Measurements from ENCODE around the gene SUSD6.
A peak's percentile ranks its signal among the peaks of the same experiment; 100 is the strongest.

The SUSD6 gene

GRCh38 chr14:69673578-69674305 is 62.3 kb downstream of the SUSD6 start:
- DNase-seq (ENCODE audit: low spot score), result peak; percentile 73

- no peak for DNase-seq (ENCODE audit: low spot score)
These were observed 63.3 kb downstream of the SUSD6 start for GRCh38 chr14:69674546-69675244.

GRCh38 chr14:69675245-69675583 is 63.8 kb downstream of the SUSD6 start:
- DNase-seq (ENCODE audit: low spot score), result no peak

- no peak for DNase-seq (ENCODE audit: low spot score)
These were observed 64.6 kb downstream of the SUSD6 start for GRCh38 chr14:69675877-69676416.

DNA sequence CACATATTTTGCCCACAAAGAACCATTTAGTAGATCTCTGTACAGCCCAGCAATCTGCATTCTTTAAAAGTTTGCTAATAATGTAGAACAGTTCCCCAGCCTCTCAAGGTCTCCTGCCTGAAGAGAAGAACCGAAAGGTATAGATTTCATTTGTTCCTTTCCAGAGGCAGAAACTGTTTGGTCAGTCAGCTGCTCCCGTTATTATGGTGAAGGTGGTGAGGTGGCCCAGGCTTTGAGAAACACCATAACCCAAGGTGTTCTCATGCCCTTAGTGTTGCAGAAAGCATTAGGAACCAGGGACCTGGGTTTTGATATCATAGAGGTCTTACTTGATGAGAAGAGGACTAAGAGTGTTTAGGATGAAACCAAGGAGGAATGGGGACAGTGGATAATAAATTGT is 65.3 kb downstream of the SUSD6 start:
- DNase-seq (ENCODE audit: low spot score), result no peak

GRCh38 chr14:69680297-69680696 is 68.9 kb downstream of the SUSD6 start:
- no peak for DNase-seq (ENCODE audit: low spot score)

DNA sequence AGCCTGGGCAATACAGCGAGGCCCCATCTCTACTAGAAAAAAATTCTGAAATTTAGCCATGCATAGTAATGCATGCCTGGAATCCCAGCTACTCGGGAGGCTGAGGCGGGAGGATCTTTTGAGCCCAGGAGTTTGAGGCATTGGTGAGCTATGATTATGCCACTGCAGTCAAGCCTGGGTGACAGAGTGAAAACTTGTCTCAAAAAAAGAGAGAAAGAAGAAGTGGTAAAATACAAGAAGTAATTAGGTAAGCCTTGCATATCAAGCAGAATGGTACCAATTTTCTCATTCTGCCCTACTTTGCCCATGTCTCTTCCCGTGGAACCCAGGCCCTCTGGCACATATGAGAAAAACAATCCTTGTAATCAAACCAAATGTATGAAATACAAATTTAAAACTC is 70.7 kb downstream of the SUSD6 start:
- DNase-seq (ENCODE audit: low spot score), result no peak

GRCh38 chr14:69682621-69683263 is 71.3 kb downstream of the SUSD6 start:
- no peak for DNase-seq (ENCODE audit: low spot score)

- DNase-seq (ENCODE audit: low spot score), result no peak
These were observed 72.6 kb downstream of the SUSD6 start for GRCh38 chr14:69683971-69684370.

DNA sequence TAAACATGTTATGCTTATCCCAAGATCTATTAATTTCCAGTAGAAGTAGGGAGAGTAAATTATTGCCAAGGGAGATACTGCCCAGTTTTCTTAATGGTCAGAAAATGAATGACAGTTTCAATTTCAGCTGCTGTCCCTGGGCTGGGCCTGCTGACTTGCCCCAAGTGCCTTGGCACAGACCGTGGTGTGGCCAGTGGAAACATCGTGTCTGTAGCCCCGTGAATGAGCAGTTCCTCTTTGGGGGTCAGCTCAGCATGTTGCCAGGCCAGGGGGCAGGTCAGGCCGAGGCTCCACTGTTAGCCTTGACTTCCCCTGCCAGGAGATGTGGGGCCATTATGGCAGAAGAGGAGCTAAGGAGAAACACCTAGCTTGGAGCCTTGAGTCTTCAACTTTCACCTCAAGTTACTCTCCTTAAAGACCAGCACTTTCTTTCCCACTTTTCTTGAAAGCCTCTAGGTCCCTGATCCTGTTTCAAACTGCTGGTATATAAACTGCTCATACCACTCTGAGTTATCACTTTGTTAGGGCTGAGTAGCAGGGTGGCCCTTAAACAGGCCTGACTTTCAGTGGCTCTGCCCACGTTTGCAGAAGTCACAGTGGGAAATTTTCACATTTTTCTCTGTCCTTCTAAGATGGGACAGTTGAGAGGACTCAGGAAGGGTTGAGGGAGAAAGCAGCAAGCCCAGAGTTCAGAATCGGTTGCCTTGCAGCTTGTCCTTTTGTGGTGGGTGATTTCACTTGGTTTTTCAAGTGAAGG is 73.2 kb downstream of the SUSD6 start:
- no peak for DNase-seq (ENCODE audit: low spot score)

DNA sequence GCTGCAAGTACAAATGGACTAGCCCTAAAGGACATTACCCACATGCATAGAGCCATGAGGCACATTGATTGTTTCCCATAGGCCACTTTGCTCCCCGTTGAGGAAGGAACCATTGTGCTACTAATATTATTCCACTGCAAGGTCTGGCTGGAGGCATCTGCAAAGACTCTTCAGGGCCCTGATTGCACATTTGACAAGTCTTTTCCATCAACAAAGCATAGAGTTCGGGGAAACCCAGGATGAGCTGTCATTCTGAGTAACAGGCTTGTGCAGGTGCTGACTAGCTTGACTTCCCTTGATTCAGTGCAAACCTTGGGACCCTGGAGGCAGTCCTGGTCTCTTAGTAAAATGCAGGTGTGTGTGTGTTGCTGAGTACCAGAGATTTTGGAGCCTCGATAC is 73.8 kb downstream of the SUSD6 start:
- DNase-seq (ENCODE audit: low spot score), result peak; percentile 93

GRCh38 chr14:69685716-69686115 is 74.3 kb downstream of the SUSD6 start:
- DNase-seq (ENCODE audit: low spot score), result peak; percentile 60

GRCh38 chr14:69687606-69688298 is 76.4 kb downstream of the SUSD6 start:
- DNase-seq (ENCODE audit: low spot score), result no peak

- DNase-seq (ENCODE audit: low spot score), result no peak
These were observed 76.9 kb downstream of the SUSD6 start for GRCh38 chr14:69688299-69688649.

DNA sequence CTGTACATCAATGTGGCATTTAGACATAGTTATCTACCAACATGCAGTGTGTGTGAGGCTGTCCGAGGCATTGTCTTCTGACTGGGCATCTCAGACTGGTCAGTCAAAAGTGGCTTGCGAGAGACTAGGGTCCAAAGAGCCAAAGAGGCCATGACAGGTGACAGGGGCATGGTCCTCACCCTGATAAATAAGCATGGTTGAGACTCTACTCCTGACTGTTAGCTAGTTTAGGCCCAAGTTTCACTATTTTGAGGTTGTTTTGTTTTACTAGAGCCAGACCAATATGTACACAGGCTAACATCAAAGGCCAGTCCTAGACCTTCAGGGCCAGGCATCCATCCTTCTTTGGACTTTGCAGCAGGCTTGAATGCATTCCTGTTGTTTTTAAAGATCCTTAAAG is 78.6 kb downstream of the SUSD6 start:
- no peak for DNase-seq (ENCODE audit: low spot score)

DNA sequence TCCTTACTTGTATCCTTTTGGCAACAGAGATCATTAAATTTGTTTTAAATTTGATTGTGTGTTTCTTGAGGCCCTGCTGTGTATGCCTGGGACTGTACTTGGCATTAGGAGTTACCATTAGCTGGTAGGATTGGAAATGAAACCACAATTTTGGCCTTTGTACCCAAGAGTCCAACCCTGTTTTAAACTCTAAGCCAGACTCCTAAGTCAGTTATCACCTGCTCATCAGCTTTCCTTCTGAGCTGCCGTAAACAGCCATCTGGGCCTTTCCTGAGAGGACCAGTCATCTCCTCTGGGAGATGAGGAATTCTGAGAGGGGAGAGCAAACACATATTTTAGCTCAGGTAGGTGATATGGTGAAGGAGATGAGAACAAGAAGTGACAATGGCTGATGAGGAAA is 81.2 kb downstream of the SUSD6 start:
- DNase-seq (ENCODE audit: low spot score), result no peak

GRCh38 chr14:69693145-69693544 is 81.7 kb downstream of the SUSD6 start:
- no peak for DNase-seq (ENCODE audit: low spot score)

DNA sequence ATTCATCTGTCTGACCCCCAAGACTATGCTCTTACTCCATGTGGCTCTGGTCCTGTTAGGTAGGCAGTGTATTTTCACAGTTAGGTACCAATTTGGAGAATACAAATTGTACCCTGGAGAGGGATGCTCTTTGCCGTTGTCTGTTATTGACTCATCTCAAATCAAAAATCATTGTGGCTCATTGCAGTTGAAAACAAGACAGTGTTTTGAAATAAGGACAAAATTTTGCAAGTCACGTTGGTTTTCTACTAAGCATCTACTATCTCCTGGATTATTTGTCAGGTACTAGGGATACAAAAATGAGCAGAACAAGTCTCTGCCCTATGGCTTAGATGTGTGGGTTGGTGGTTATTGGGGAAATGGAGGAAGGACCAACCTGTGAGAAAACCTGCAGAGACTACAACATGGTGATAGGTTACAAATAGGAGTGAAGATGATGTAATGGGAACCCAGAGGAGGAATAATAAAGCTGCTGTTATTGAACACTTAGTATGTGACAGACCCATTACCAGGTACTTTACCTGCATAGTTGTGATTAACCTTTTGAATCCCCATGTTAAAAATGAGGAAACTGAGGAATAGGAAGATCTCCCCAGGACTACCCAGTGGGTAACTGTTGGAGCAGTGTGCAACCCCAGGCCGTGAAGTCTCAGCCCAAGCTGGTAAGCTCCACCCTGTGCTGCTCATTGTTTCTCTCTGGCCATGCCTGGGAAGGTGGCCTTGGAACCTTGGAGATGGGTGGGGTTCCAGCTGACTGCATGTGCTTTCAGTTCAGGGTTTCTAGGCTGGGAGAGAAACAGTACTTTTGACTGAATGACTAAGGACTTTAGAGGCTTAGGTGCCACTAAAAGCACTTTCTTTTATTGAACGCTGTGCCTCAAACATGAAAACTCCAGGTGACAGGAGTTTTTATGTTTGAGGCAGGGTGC is 82.7 kb downstream of the SUSD6 start:
- peak; percentile 73 for DNase-seq (ENCODE audit: low spot score)

- DNase-seq (ENCODE audit: low spot score), result peak; percentile 28
These were observed 83.4 kb downstream of the SUSD6 start for GRCh38 chr14:69694730-69695281.

Measured in kidney tubule cell (primary cell).